Measurements from ENCODE around the gene RTN4. TPM values are rescaled to one million over a fixed set of nuclear protein-coding genes. Genes with fewer than 3 reads are reported as not detected.
"Not testable (repeated sequence)": the region's sequence is repeated elsewhere in the genome, so short reads cannot be mapped to it uniquely, and the experiment has no call there.

Gene RTN4
- total and polyA plus RNA-seq, 4 donors, result 168 to 311 (median 230) TPM

DNA sequence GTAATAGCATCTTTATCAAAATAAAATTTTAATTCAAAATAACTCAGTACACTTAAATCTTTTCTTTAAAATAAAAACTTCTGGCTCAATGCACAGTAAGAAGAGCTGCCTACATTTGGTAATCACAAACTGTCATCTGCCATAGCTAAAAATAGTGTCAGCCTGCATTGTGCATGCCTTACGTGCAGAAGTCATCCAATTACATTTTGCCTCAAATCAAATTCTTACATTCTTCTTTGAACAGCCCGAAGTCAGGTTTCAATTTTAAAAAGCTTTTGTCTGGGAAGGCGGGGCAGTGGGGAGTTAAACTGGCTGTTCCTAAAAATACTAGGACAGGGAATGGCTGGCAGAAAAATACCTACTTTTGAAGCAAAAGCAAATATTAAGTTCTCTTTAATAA, 51.1 kb downstream of the RTN4 start:
- TF ChIP-seq, protein P1, sequence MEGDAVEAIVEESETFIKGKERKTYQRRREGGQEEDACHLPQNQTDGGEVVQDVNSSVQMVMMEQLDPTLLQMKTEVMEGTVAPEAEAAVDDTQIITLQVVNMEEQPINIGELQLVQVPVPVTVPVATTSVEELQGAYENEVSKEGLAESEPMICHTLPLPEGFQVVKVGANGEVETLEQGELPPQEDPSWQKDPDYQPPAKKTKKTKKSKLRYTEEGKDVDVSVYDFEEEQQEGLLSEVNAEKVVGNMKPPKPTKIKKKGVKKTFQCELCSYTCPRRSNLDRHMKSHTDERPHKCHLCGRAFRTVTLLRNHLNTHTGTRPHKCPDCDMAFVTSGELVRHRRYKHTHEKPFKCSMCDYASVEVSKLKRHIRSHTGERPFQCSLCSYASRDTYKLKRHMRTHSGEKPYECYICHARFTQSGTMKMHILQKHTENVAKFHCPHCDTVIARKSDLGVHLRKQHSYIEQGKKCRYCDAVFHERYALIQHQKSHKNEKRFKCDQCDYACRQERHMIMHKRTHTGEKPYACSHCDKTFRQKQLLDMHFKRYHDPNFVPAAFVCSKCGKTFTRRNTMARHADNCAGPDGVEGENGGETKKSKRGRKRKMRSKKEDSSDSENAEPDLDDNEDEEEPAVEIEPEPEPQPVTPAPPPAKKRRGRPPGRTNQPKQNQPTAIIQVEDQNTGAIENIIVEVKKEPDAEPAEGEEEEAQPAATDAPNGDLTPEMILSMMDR (IDR thresholded peaks at IDR 0.05; ENCODE audit: control extremely low read depth, extremely low read depth), result no peak
- DNase-seq (peak; percentile 19 to 78 (median 62)), ATAC-seq (ENCODE audit: insufficient read depth, low FRiP score) (no peak)
- Histone ChIP-seq H3K4me3 (no peak overlapping the region), H3K36me3 (ENCODE audit: control insufficient read depth in 4 of 4, insufficient read depth in 4 of 4, low read length in 4 of 4) (no peaks in the 10 kb centered on the region), H3K9ac (ENCODE audit: insufficient read depth in 1 of 2, low read length in 2 of 2) (peak overlapping the region in 1 of 2 donors; percentile 40), H3K27ac (ENCODE audit: low read depth in 1 of 2, low read length in 1 of 2) (no peak overlapping the region), H3K4me1 (ENCODE audit: control insufficient read depth in 5 of 5, insufficient read depth in 5 of 5, low read length in 5 of 5) (peaks cover 0 to 16% (median 8%) of the 10 kb centered on the region in 5 donors), H3K9me3 (ENCODE audit: control insufficient read depth in 4 of 4, insufficient read depth in 3 of 4, low read length in 3 of 4) (no peaks in the 10 kb centered on the region), H3K27me3 (ENCODE audit: control insufficient read depth in 3 of 3, insufficient read depth in 3 of 3, low read length in 2 of 3) (no peaks in the 10 kb centered on the region)
- 12 to 14% methylated on average over 3 of the region's 3 CpGs for WGBS, 2 donors

DNA sequence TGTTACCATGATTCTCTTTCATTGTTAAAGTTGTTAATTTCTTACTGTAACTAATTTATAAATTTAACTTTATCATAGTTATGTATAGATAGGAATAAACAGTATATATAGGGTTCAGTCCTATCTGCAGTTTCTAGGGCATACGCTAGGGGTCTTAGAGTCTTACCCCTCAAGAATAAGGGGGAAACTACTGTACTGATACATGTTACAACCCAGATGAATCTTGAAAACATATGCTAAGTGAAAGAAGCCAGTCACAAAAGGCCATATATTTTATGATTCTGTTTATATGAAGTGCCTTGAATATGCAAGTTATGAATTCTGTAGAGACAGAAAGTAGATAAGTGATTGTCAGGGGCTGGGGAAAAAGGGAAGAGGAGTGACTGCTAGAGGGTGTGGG, 52.4 kb downstream of the RTN4 start:
- Histone ChIP-seq H3K27me3 (ENCODE audit: control insufficient read depth in 3 of 3, insufficient read depth in 3 of 3, low read length in 2 of 3) (no peaks in the 10 kb centered on the region), H3K9ac (ENCODE audit: insufficient read depth in 1 of 2, low read length in 2 of 2) (no peak overlapping the region), H3K9me3 (ENCODE audit: control insufficient read depth in 4 of 4, insufficient read depth in 3 of 4, low read length in 3 of 4) (no peaks in the 10 kb centered on the region), H3K4me3 (no peak overlapping the region), H3K4me1 (ENCODE audit: control insufficient read depth in 5 of 5, insufficient read depth in 5 of 5, low read length in 5 of 5) (peaks cover 0 to 16% (median 8%) of the 10 kb centered on the region in 5 donors), H3K27ac (ENCODE audit: low read depth in 1 of 2, low read length in 1 of 2) (no peak overlapping the region), H3K36me3 (ENCODE audit: control insufficient read depth in 4 of 4, insufficient read depth in 4 of 4, low read length in 4 of 4) (no peaks in the 10 kb centered on the region)
- TF ChIP-seq, protein P1 (IDR thresholded peaks at IDR 0.05; ENCODE audit: control extremely low read depth, extremely low read depth), result no peak
- ATAC-seq (ENCODE audit: insufficient read depth, low FRiP score) (no peak), DNase-seq (no peak)
- WGBS, 2 donors, result 90 to 97% methylated on average over 1 of the region's 1 CpG

DNA sequence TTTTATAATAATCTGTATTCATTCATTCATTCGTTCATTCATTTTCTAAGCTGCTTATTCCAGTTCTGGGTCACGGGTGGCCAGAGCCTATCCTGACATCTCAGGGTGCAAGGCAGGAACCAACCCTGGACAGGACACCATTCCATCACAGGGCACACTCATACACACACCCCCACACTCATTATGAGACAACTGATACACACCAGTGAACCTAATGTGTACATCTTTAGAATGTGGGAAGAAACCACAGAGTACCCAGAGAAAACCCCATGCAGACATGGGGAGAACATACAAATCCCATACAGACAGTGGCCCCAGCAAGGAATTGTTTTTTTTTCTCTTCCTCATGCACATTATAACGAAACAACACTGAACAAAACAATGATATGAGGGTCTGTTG, 54.7 kb downstream of the RTN4 start:
- Histone ChIP-seq H3K9ac (ENCODE audit: insufficient read depth in 1 of 2, low read length in 2 of 2) (no peak overlapping the region), H3K9me3 (ENCODE audit: control insufficient read depth in 4 of 4, insufficient read depth in 3 of 4, low read length in 3 of 4) (no peaks in the 10 kb centered on the region), H3K27ac (ENCODE audit: low read depth in 1 of 2, low read length in 1 of 2) (no peak overlapping the region), H3K27me3 (ENCODE audit: control insufficient read depth in 3 of 3, insufficient read depth in 3 of 3, low read length in 2 of 3) (no peaks in the 10 kb centered on the region), H3K4me3 (no peak overlapping the region), H3K4me1 (ENCODE audit: control insufficient read depth in 5 of 5, insufficient read depth in 5 of 5, low read length in 5 of 5) (peaks cover 0 to 16% (median 8%) of the 10 kb centered on the region in 5 donors), H3K36me3 (ENCODE audit: control insufficient read depth in 4 of 4, insufficient read depth in 4 of 4, low read length in 4 of 4) (no peaks in the 10 kb centered on the region)
- ATAC-seq (ENCODE audit: insufficient read depth, low FRiP score) (no peak), DNase-seq (no peak)
- TF ChIP-seq, protein P1 (IDR thresholded peaks at IDR 0.05; ENCODE audit: control extremely low read depth, extremely low read depth), result no peak
- 90 to 96% methylated on average over 3 of the region's 3 CpGs for WGBS, 2 donors

DNA sequence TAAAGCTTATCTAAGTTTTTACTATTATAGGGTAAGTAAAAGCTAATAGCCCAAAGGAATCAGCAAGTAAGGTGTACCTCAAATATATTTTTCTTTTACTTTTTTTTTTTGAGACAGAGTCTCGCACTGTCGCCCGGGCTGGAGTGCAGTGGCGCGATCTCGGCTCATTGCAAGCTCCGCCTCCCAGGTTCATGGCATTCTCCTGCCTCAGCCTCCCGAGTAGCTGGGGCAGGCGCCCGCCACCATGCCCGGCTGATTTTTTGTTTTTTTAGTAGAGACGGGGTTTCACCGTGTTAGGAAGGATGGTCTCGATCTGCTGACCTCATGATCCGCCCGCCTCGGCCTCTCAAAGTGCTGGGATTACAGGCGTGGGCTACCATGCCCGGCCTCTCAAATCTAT, 59.6 kb downstream of the RTN4 start:
- H3K4me3 ChIP-seq; H3K27me3 ChIP-seq (ENCODE audit: control insufficient read depth in 3 of 3, insufficient read depth in 3 of 3, low read length in 2 of 3); H3K4me1 ChIP-seq (ENCODE audit: control insufficient read depth in 5 of 5, insufficient read depth in 5 of 5, low read length in 5 of 5); H3K27ac ChIP-seq (ENCODE audit: low read depth in 1 of 2, low read length in 1 of 2); H3K9ac ChIP-seq (ENCODE audit: insufficient read depth in 1 of 2, low read length in 2 of 2); H3K9me3 ChIP-seq (ENCODE audit: control insufficient read depth in 4 of 4, insufficient read depth in 3 of 4, low read length in 3 of 4); ATAC-seq (ENCODE audit: insufficient read depth, low FRiP score); H3K36me3 ChIP-seq (ENCODE audit: control insufficient read depth in 4 of 4, insufficient read depth in 4 of 4, low read length in 4 of 4); DNase-seq: not testable (repeated sequence)
- 97 to 98% methylated on average over 19 of the region's 19 CpGs for WGBS, 2 donors

All from lung (tissue), 12 donors.